B cell (primary cell): Measurements from ENCODE around the gene AKT3. TPM values are rescaled to one million over a fixed set of nuclear protein-coding genes. Genes with fewer than 3 reads are reported as not detected.

ENCODE experiments used
- ATAC-seq: fragments of 200-7000 bp; cut with Tn5 transposase; one replicate; pipeline ENCODE4 v1.10.0; 2021; ENCODE audit warnings: low read depth, mild to moderate bottlenecking, moderate number of reproducible peaks, moderate library complexity
- CTCF ChIA-PET: fragments of 350-600 bp; sonication (Branson Sonifier 250); formaldehyde crosslinking; loops from one replicate; lab custom pipeline; 2021; ENCODE audit warnings: antibody characterized with exemption, inconsistent platforms; lab: Charles Lee
- POLR2A ChIA-PET: fragments of 350-600 bp; sonication (Branson Sonifier 250); formaldehyde crosslinking; loops from one replicate; lab custom pipeline; 2021; ENCODE audit warnings: antibody characterized with exemption; lab: Charles Lee
- DNase-seq: peaks from one replicate; pipeline ENCODE4 v3.0.0; 2013
- H2AFZ ChIP-seq: 2 replicates; pipeline ENCODE4 v1.6.1; 2012; ENCODE audit warnings: mild to moderate bottlenecking, low read depth, low read length; ENCODE audit not compliant: insufficient read depth, poor library complexity, severe bottlenecking
- H3K27ac ChIP-seq, 2 donors: 1 replicate in 1 of 2; 2 replicates in 1 of 2; pipeline ENCODE4 v1.5.1; 2012 to 2013; ENCODE audit warnings: low read length in 2 of 2, mild to moderate bottlenecking in 2 of 2, moderate library complexity in 1 of 2
- H3K27me3 ChIP-seq, 4 experiments: fragments of 200-600 bp in 1 of 4; sonication (generic) in 1 of 4; replicated peaks in 1 of 4; 1 replicate in 2 of 4; 2 replicates in 2 of 4; pipeline versions ENCODE4 v1.6.1 to v1.7.0; 2013 to 2016; ENCODE audit warnings: low read length in 3 of 4, mild to moderate bottlenecking in 2 of 4, mixed read lengths in 1 of 4, moderate library complexity in 1 of 4; ENCODE audit not compliant: insufficient read depth in 4 of 4, control insufficient read depth in 3 of 4; ENCODE audit errors: control extremely low read depth in 1 of 4
- H3K36me3 ChIP-seq, 2 experiments: replicated peaks in 1 of 2; 1 replicate in 1 of 2; 2 replicates in 1 of 2; pipeline versions ENCODE4 v1.6.1 to v1.7.1; 2013; ENCODE audit warnings: low read length in 1 of 2; ENCODE audit not compliant: insufficient read depth in 2 of 2, control insufficient read depth in 1 of 2; ENCODE audit errors: control extremely low read depth in 1 of 2, extremely low read depth in 1 of 2
- H3K4me1 ChIP-seq, 2 donors: fragments of 200-600 bp in 1 of 2; sonication (generic) in 1 of 2; 1 replicate in 1 of 2; 2 replicates in 1 of 2; pipeline versions ENCODE4 v1.5.1 to v1.6.1; 2013 to 2017; ENCODE audit warnings: low read length in 2 of 2; ENCODE audit not compliant: control insufficient read depth in 2 of 2, insufficient read depth in 2 of 2
- H3K4me2 ChIP-seq: replicated peaks from 2 replicates; pipeline ENCODE3; 2012; ENCODE audit warnings: mild to moderate bottlenecking, low read depth, low read length; ENCODE audit not compliant: poor library complexity, severe bottlenecking
- H3K4me3 ChIP-seq, 5 experiments: fragments of 200-600 bp in 1 of 5; sonication (generic) in 1 of 5; 1 replicate in 3 of 5; 2 replicates in 2 of 5; pipeline versions ENCODE4 v1.5.1 to v1.7.0; 2011 to 2016; ENCODE audit warnings: low read length in 4 of 5, mild to moderate bottlenecking in 4 of 5, low read depth in 2 of 5, control low read depth in 1 of 5, moderate library complexity in 1 of 5; ENCODE audit not compliant: insufficient read depth in 1 of 5; ENCODE audit errors: control extremely low read depth in 1 of 5, extremely low read depth in 1 of 5
- H3K79me2 ChIP-seq: fragments of 200-600 bp; sonication (generic); one replicate; pipeline ENCODE4 v1.6.0; 2016; ENCODE audit warnings: low read length; ENCODE audit not compliant: control insufficient read depth, insufficient read depth
- H3K9ac ChIP-seq: fragments of 200-600 bp; sonication (generic); 2 replicates; pipeline ENCODE4 v1.6.1; 2017; ENCODE audit warnings: mild to moderate bottlenecking, low read length, moderate library complexity
- H3K9me3 ChIP-seq, 3 donors: one replicate each; pipeline versions ENCODE4 v1.6.1 to v1.7.1; 2013; ENCODE audit warnings: low read length in 2 of 3; ENCODE audit not compliant: control insufficient read depth in 2 of 3, insufficient read depth in 1 of 3; ENCODE audit errors: control extremely low read depth in 1 of 3
- H4K20me1 ChIP-seq: 2 replicates; pipeline ENCODE4 v1.6.0; 2012; ENCODE audit warnings: mild to moderate bottlenecking, low read length; ENCODE audit not compliant: insufficient read depth, control insufficient read depth, poor library complexity, severe bottlenecking
- H3K27ac Mint-ChIP-seq: one replicate; pipeline ENCODE4 v1.8.0; 2021; ENCODE audit warnings: mixed read lengths
- H3K27me3 Mint-ChIP-seq: one replicate; pipeline ENCODE4 v1.8.0; 2021; ENCODE audit warnings: mixed read lengths
- H3K4me1 Mint-ChIP-seq: one replicate; pipeline ENCODE4 v1.8.0; 2021; ENCODE audit warnings: mixed read lengths
- H3K4me3 Mint-ChIP-seq: one replicate; pipeline ENCODE4 v1.8.0; 2021; ENCODE audit warnings: mixed read lengths
- H3K9me3 Mint-ChIP-seq: one replicate; pipeline ENCODE4 v1.8.0; 2022; ENCODE audit warnings: mixed read lengths; ENCODE audit not compliant: insufficient read depth
- CTCF ChIP-seq: fragments of 200-600 bp; IDR thresholded peaks from one replicate; pipeline ENCODE4 v1.8.0; 2022; ENCODE audit warnings: antibody characterized with exemption, mild to moderate bottlenecking
- EZH2 ChIP-seq: IDR thresholded peaks from 2 replicates; pipeline ENCODE4 v1.6.1; 2012; ENCODE audit warnings: borderline replicate concordance, low read depth, mild to moderate bottlenecking, moderate library complexity, low read length; ENCODE audit not compliant: insufficient read depth, poor library complexity, severe bottlenecking
- WGBS: methylation state at CpG from one replicate; pipeline ENCODE4 v1.1.5; 2013; ENCODE audit warnings: missing lambda C conversion rate; ENCODE audit not compliant: insufficient coverage; 5-methylcytosine and 5-hydroxymethylcytosine counted together
- intact Hi-C: fragments of 100-400 bp; cut with micrococcal nuclease; formaldehyde crosslinking; loops from one replicate; pipeline ENCODE4 v1.10.0; 2022
- polyA plus RNA-seq: library from polyadenylated mRNA; depleted of rRNA; stranded (reverse); fragments of >200 nt; gene quantifications from 2 replicates; pipeline ENCODE4 v1.2.3, GENCODE V29; 2012
- total RNA-seq, 2 donors: library from RNA; stranded (reverse); fragments of 120-200 nt in 1 of 2; gene quantifications; 1 replicate in 1 of 2; 2 replicates in 1 of 2; pipeline versions ENCODE4 v1.2.3 to v1.2.4, GENCODE V29; 2013 to 2022

AKT3 gene
- total and polyA plus RNA-seq, 2 donors (not counting 1 experiment from before 2014, with no cell fraction given) = 4.4 to 148 TPM

- Histone ChIP-seq H3K9ac (no peak overlapping the region), H2AFZ (no peak overlapping the region)
- POLR2A ChIA-PET = no interaction called here
Observed at GRCh38 chr1:243718893-243719292, 131.2 kb downstream of the AKT3 start.

GRCh38 chr1:243718022-243718421 is 132.0 kb downstream of the AKT3 start:
- Mint-ChIP-seq H3K9me3 (no peaks in the 10 kb centered on the region), H3K27ac (no peak overlapping the region), H3K4me1 (peaks cover 7% of the 10 kb centered on the region), H3K4me3 (no peak overlapping the region), H3K27me3 (no peaks in the 10 kb centered on the region)
- Histone ChIP-seq H3K27me3 (no peaks in the 10 kb centered on the region), H3K9ac (no peak overlapping the region), H3K36me3 (no peaks in the 10 kb centered on the region), H3K9me3 (no peaks in the 10 kb centered on the region), H3K27ac (no peak overlapping the region), H3K4me1 (no peaks in the 10 kb centered on the region), H4K20me1 (no peaks in the 10 kb centered on the region), H2AFZ (no peak overlapping the region), H3K4me2 (no peak overlapping the region), H3K79me2 (peaks cover 30% of the 10 kb centered on the region), H3K4me3 (no peak overlapping the region)
- ChIA-PET POLR2A (no interaction called here), CTCF (interaction anchor here (1.2 kb wide), 1 partner anchor 556 kb away, joined by 3 read pairs; no protein-coding TSS in a partner anchor)
- no peak for TF ChIP-seq CTCF
- no peak for TF ChIP-seq EZH2
- no CpG with 5 or more reads among the region's 2 CpGs for WGBS
- ATAC-seq = no peak
- intact Hi-C loops = no loop called here
- DNase-seq = no peak

More at GRCh38 chr1:243718893-243719292, 131.2 kb downstream of the AKT3 start:
- Histone ChIP-seq H3K36me3 (no peaks in the 10 kb centered on the region), H3K9me3 (no peaks in the 10 kb centered on the region), H3K27ac (no peak overlapping the region), H3K79me2 (peaks cover 35% of the 10 kb centered on the region), H3K4me3 (no peak overlapping the region), H3K27me3 (no peaks in the 10 kb centered on the region), H3K4me1 (peaks cover 5 to 6% of the 10 kb centered on the region in 2 donors), H4K20me1 (no peaks in the 10 kb centered on the region), H3K4me2 (no peak overlapping the region)
- TF ChIP-seq CTCF = no peak
- no peak for TF ChIP-seq EZH2
- Mint-ChIP-seq H3K4me1 (peaks cover 12% of the 10 kb centered on the region), H3K9me3 (no peaks in the 10 kb centered on the region), H3K27me3 (no peaks in the 10 kb centered on the region), H3K27ac (no peak overlapping the region), H3K4me3 (no peak overlapping the region)
- intact Hi-C loops = no loop called here
- CTCF ChIA-PET = interaction anchor here (1.2 kb wide), 1 partner anchor 555 kb away, joined by 3 read pairs; no protein-coding TSS in a partner anchor
- no peak for DNase-seq
- no peak for ATAC-seq
- 100% methylated on average over 1 of the region's 1 CpG for WGBS
